GM19468 (cell line): Measurements from ENCODE around the gene MAML1.
"Not testable (repeated sequence)": the region's sequence is repeated elsewhere in the genome, so short reads cannot be mapped to it uniquely, and the experiment has no call there.

ENCODE experiments used
- ATAC-seq: cut with Tn5 transposase; IDR thresholded peaks from one replicate; pipeline ENCODE4 v1.9.1; 2021; ENCODE audit warnings: mild to moderate bottlenecking, moderate library complexity, moderate number of reproducible peaks; ENCODE audit not compliant: unreplicated experiment; ENCODE audit errors: extremely low read depth

The MAML1 gene

GRCh38 chr5:179789278-179789677, 56.7 kb downstream of the MAML1 start:
- ATAC-seq, result not testable (repeated sequence)

- ATAC-seq, result no peak
These were observed 59.4 kb downstream of the MAML1 start for GRCh38 chr5:179791881-179792611.

- no peak for ATAC-seq
These were observed 60.2 kb downstream of the MAML1 start for GRCh38 chr5:179792612-179793467.

- ATAC-seq, result no peak
These were observed 61.0 kb downstream of the MAML1 start, which contains the start of gene LTC4S for GRCh38 chr5:179793468-179794139. Gene LTC4S, plus strand, starts transcription at chr5:179793986. Its CDS starts 95 bp downstream, at chr5:179794081.

GRCh38 chr5:179794171-179794570, 61.5 kb downstream of the MAML1 start:
- ATAC-seq, result no peak

GRCh38 chr5:179794575-179794974, 62.0 kb downstream of the MAML1 start:
- ATAC-seq, result no peak

GRCh38 chr5:179795049-179795862, 62.6 kb downstream of the MAML1 start:
- ATAC-seq, result no peak

GRCh38 chr5:179795863-179796833, 63.5 kb downstream of the MAML1 start:
- ATAC-seq, result peak; percentile 76

- ATAC-seq, result no peak
These were observed 64.4 kb downstream of the MAML1 start for GRCh38 chr5:179796877-179797608.

- no peak for ATAC-seq
These were observed 65.1 kb downstream of the MAML1 start for GRCh38 chr5:179797741-179798140.

GRCh38 chr5:179798144-179798770, 65.6 kb downstream of the MAML1 start:
- ATAC-seq, result no peak

GRCh38 chr5:179798771-179799643, 66.4 kb downstream of the MAML1 start:
- ATAC-seq, result no peak

- ATAC-seq, result no peak
These were observed 67.0 kb downstream of the MAML1 start for GRCh38 chr5:179799644-179799973.

- ATAC-seq, result no peak
These were observed 67.6 kb downstream of the MAML1 start for GRCh38 chr5:179800071-179800695.

- ATAC-seq, result no peak
These were observed 68.1 kb downstream of the MAML1 start for GRCh38 chr5:179800696-179801201.
